Measurements from ENCODE around the gene RNU11. TPM values are rescaled to one million over a fixed set of nuclear protein-coding genes. Genes with fewer than 3 reads are reported as not detected.
"Not testable (repeated sequence)": the region's sequence is repeated elsewhere in the genome, so short reads cannot be mapped to it uniquely, and the experiment has no call there.

Gene RNU11
- total RNA-seq, 1 experiment from 2014 or later: not detected

DNA sequence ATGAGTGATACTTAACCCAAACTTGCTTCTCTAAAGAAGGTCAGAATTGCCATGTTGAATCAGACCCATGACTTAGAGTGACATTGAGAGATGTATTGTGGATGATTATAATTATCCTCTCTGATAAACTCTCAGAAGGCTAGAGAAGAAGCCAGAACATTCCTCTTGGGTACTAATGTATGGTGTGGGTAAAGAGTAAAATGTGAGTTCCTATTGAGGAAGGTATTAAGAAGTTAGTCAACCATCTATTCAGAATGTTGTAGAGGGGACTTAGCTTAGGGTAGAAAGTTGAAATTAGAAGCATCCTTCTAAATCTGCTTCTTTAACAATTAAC lies 27.5 kb downstream of the RNU11 start:
- Histone ChIP-seq H3K9me3 (replicated peaks) (no peaks in the 10 kb centered on the region), H3K27ac (no peak overlapping the region), H3K4me1 (replicated peaks) (no peaks in the 10 kb centered on the region), H3K4me3 (no peak overlapping the region), H3K36me3 (no peaks in the 10 kb centered on the region), H3K27me3 (replicated peaks) (no peaks in the 10 kb centered on the region)
- no peak for DNase-seq (ENCODE audit: low read depth in 1 of 2, low spot score in 2 of 2)

DNA sequence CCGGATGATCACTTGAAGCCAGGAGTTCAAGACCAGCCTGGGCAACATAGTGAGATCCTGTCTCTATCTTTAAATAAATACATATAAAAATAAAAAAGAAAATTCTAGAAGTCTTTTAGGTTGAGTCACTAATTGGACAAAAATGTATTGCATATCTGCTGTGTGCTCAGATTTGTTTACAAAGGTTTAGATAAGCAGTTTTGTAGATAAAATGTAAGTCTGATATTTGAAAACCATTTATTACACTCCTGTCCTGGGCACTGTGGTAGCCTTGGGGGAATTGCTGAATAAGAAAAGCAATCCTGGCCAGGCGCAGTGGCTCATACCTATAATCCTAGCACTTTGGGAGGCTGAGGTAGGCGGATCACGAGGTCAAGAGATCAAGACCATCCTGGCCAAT lies 31.8 kb downstream of the RNU11 start:
- Histone ChIP-seq H3K27ac (no peak overlapping the region), H3K4me3 (no peak overlapping the region), H3K36me3 (peaks cover 11% of the 10 kb centered on the region), H3K4me1 (replicated peaks) (no peaks in the 10 kb centered on the region), H3K27me3 (replicated peaks) (no peaks in the 10 kb centered on the region), H3K9me3 (replicated peaks) (no peaks in the 10 kb centered on the region)
- no peak for DNase-seq (ENCODE audit: low read depth in 1 of 2, low spot score in 2 of 2)

DNA sequence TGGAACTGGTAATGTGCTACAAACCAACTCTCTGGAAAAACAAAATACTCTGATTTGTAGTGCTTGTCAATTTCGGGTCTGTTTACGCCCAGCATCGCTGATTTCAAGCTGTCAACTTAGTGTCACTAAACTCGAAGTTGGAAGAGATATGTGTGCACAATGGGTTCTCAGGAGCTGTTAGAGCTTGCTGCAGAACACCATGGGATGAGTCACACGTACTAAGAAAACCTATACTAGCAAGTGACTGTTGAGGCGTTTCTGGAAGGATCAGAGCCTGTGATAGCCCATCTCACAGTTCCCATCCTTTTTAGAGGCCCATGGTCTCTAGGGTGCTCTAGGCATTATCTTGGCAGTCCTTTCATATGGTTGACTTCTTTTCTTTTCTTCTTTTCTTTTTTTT lies 34.4 kb downstream of the RNU11 start:
- no peak overlapping the region for H3K27ac ChIP-seq
- H3K9me3 ChIP-seq (replicated peaks): no peaks in the 10 kb centered on the region; the same call in 1 of the 2 replicates
- no peaks in the 10 kb centered on the region for H3K4me1 ChIP-seq (replicated peaks)
- no peak for DNase-seq (ENCODE audit: low read depth in 1 of 2, low spot score in 2 of 2)
- H3K36me3 ChIP-seq: peaks cover 22% of the 10 kb centered on the region
- H3K4me3 ChIP-seq: no peak overlapping the region
- no peaks in the 10 kb centered on the region for H3K27me3 ChIP-seq (replicated peaks)

DNA sequence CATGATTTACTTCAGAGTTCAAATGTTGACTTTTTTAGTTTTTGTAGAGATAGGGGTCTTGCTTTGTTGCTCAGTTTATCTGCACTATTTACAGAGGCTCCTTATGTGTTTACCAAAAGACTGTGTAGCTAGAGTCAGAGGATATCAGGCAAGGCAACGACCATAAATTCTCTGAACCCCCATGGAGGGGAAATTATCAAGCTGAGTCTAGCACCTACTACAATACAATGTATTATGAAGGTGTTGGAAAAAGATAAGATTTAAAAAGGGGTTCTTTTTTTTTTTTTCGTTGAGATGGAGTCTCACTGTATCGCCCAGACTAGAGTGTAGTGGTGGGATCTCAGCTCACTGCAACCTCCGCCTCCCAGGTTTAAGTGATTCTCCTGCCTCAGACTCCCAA lies 36.5 kb downstream of the RNU11 start:
- Histone ChIP-seq H3K27ac (no peak overlapping the region), H3K36me3 (peaks cover 29% of the 10 kb centered on the region), H3K9me3 (replicated peaks) (no peaks in the 10 kb centered on the region; the same call in 1 of the 2 replicates), H3K4me1 (replicated peaks) (no peaks in the 10 kb centered on the region), H3K4me3 (no peak overlapping the region), H3K27me3 (replicated peaks) (no peaks in the 10 kb centered on the region)
- DNase-seq (ENCODE audit: low read depth in 1 of 2, low spot score in 2 of 2): no peak

DNA sequence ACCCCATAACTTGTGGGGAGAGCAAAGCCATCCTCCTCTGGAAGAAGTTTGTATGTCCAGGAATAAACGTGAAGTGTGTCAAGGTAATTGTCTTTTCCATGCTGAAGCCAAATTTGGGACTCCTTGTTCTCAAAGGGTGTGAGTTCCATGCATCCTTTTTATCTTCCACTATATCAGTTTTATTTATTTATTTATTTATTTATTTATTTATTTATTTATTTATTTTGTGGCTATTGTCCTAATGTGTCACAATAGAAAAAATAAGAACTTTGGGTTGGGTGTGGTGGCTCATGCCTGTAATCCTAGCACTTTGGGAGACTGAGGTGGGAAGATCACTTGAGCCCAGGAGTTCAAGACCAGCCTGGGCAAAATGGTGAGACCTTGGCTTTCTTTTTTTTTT lies 43.2 kb downstream of the RNU11 start:
- H3K36me3 ChIP-seq: peaks cover 39% of the 10 kb centered on the region
- not testable (repeated sequence) for H3K4me1 ChIP-seq (replicated peaks); H3K4me3 ChIP-seq; DNase-seq (ENCODE audit: low read depth in 1 of 2, low spot score in 2 of 2); H3K27ac ChIP-seq; H3K27me3 ChIP-seq (replicated peaks); H3K9me3 ChIP-seq (replicated peaks)

Other genes starting within 250 kb of the RNU11 start
- gene RCC1, start 142.6 kb upstream of the RNU11 start, total RNA-seq (2014; rRNA removed; shearing (Covaris generic)): 52.7 and 64.3 TPM in 2 replicates
- 17.4 and 26.1 TPM in 2 replicates for gene TRNAU1AP, start 95.5 kb upstream of the RNU11 start, total RNA-seq (2014; rRNA removed; shearing (Covaris generic))
- gene RAB42, start 56.3 kb upstream of the RNU11 start, total RNA-seq (2014; rRNA removed; shearing (Covaris generic)): 1.1 and 6.1 TPM in 2 replicates
- gene TAF12, start 5.5 kb upstream of the RNU11 start, total RNA-seq (2014; rRNA removed; shearing (Covaris generic)): 32.0 and 36.3 TPM in 2 replicates
- 4.4 and 4.7 TPM in 2 replicates for gene GMEB1, start 20.2 kb downstream of the RNU11 start, total RNA-seq (2014; rRNA removed; shearing (Covaris generic))
- 35.7 and 46.4 TPM in 2 replicates for gene YTHDF2, start 88.3 kb downstream of the RNU11 start, total RNA-seq (2014; rRNA removed; shearing (Covaris generic))
- 0.03 and 0.05 TPM in 2 replicates for gene OPRD1, start 163.6 kb downstream of the RNU11 start, total RNA-seq (2014; rRNA removed; shearing (Covaris generic))